HEK293 (cell line): ENCODE measurements around the gene TEX2.

ENCODE experiments used
- CTCF ChIA-PET: fragments of 350-600 bp; formaldehyde crosslinking; extraction: SDS; loops from one replicate; lab custom pipeline; 2021; ENCODE audit warnings: antibody characterized with exemption; lab: Yijun Ruan, JAX
- POLR2A ChIA-PET: fragments of 300-600 bp; formaldehyde crosslinking; extraction: SDS; loops from one replicate; lab custom pipeline; 2020; ENCODE audit warnings: antibody characterized with exemption, inconsistent platforms; lab: Yijun Ruan, JAX
- H3K27ac ChIP-seq: fragments of 200-500 bp; sonication (Bioruptor generic); 2 replicates; pipeline ENCODE4 v1.5.1; 2014; ENCODE audit warnings: low read depth, low read length, control low read depth, inconsistent platforms; ENCODE audit errors: extremely low read depth
- H3K36me3 ChIP-seq, 2 experiments: fragments of 200-500 bp in 1 of 2; sonication (Bioruptor generic) in 1 of 2; 1 replicate in 1 of 2; 2 replicates in 1 of 2; pipeline ENCODE4 v1.5.1; 2014 to 2017; ENCODE audit warnings: inconsistent platforms in 2 of 2, low read length in 2 of 2; ENCODE audit not compliant: control insufficient read depth in 2 of 2, insufficient read depth in 1 of 2
- H3K4me1 ChIP-seq: fragments of 200-500 bp; sonication (Bioruptor generic); 2 replicates; pipeline ENCODE4 v1.5.1; 2014; ENCODE audit warnings: mild to moderate bottlenecking, low read length, inconsistent platforms; ENCODE audit not compliant: control insufficient read depth, insufficient read depth
- H3K4me3 ChIP-seq: 2 replicates; pipeline ENCODE4 v1.5.1; 2011; ENCODE audit warnings: low read depth, mild to moderate bottlenecking, control low read depth, low read length, moderate library complexity
- H3K9me3 ChIP-seq: fragments of 200-500 bp; sonication (Bioruptor generic); 2 replicates; pipeline ENCODE4 v1.5.1; 2014; ENCODE audit warnings: low read depth, low read length, inconsistent platforms; ENCODE audit not compliant: control insufficient read depth, insufficient read depth
- EGR2 ChIP-seq: fragments of 450-650 bp; formaldehyde crosslinking; IDR thresholded peaks from 2 replicates; pipeline ENCODE4 v1.5.1; 2016; ENCODE audit warnings: low read depth, missing biosample characterization, missing genetic modification characterization
- MYNN ChIP-seq: fragments of 450-650 bp; formaldehyde crosslinking; IDR thresholded peaks from 2 replicates; pipeline ENCODE4 v1.5.1; 2016; ENCODE audit warnings: missing biosample characterization, missing genetic modification characterization, borderline replicate concordance
- OVOL3 ChIP-seq: fragments of 450-650 bp; formaldehyde crosslinking; IDR thresholded peaks from 2 replicates; pipeline ENCODE4 v1.5.1; 2016; ENCODE audit warnings: missing biosample characterization, missing genetic modification characterization
- ZBTB1 ChIP-seq: fragments of 450-650 bp; formaldehyde crosslinking; IDR thresholded peaks from 2 replicates; pipeline ENCODE4 v1.5.1; 2016; ENCODE audit warnings: missing biosample characterization, missing genetic modification characterization
- ZFP37 ChIP-seq: fragments of 450-650 bp; formaldehyde crosslinking; IDR thresholded peaks from 2 replicates; pipeline ENCODE4 v1.5.1; 2016; ENCODE audit warnings: missing biosample characterization, missing genetic modification characterization
- ZNF26 ChIP-seq: fragments of 450-650 bp; formaldehyde crosslinking; IDR thresholded peaks from 2 replicates; pipeline ENCODE4 v1.5.1; 2016; ENCODE audit warnings: missing biosample characterization, missing genetic modification characterization
- ZNF274 ChIP-seq, 2 experiments: fragments of 200-500 bp in 1 of 2; fragments of 450-650 bp in 1 of 2; sonication (Bioruptor generic) in 1 of 2; formaldehyde crosslinking in 1 of 2; IDR thresholded peaks; 2 replicates each; pipeline versions ENCODE4 v1.5.1 to v1.6.1; 2014 to 2016; ENCODE audit warnings: borderline replicate concordance in 1 of 2, inconsistent platforms in 1 of 2, low read length in 1 of 2, missing biosample characterization in 1 of 2, missing genetic modification characterization in 1 of 2
- ZNF354C ChIP-seq: fragments of 450-650 bp; formaldehyde crosslinking; IDR thresholded peaks from 2 replicates; pipeline ENCODE4 v1.5.1; 2016; ENCODE audit warnings: missing biosample characterization, missing genetic modification characterization, low read depth, borderline replicate concordance
- ZNF394 ChIP-seq: fragments of 450-650 bp; formaldehyde crosslinking; IDR thresholded peaks from 2 replicates; pipeline ENCODE4 v1.5.1; 2016; ENCODE audit warnings: missing biosample characterization, missing genetic modification characterization, mild to moderate bottlenecking, moderate library complexity, borderline replicate concordance
- ZNF48 ChIP-seq: fragments of 450-650 bp; formaldehyde crosslinking; IDR thresholded peaks from 2 replicates; pipeline ENCODE4 v1.5.1; 2016; ENCODE audit warnings: missing biosample characterization, missing genetic modification characterization
- ZNF488 ChIP-seq: fragments of 450-650 bp; formaldehyde crosslinking; IDR thresholded peaks from 2 replicates; pipeline ENCODE4 v1.5.1; 2016; ENCODE audit warnings: missing biosample characterization, missing genetic modification characterization
- ZNF654 ChIP-seq: fragments of 450-650 bp; formaldehyde crosslinking; IDR thresholded peaks from 2 replicates; pipeline ENCODE4 v1.5.1; 2016; ENCODE audit warnings: low read depth, missing biosample characterization, missing genetic modification characterization
- ZNF785 ChIP-seq: fragments of 450-650 bp; formaldehyde crosslinking; IDR thresholded peaks from 2 replicates; pipeline ENCODE4 v1.5.1; 2016; ENCODE audit warnings: missing biosample characterization, missing genetic modification characterization
- ZNF843 ChIP-seq: fragments of 450-650 bp; formaldehyde crosslinking; IDR thresholded peaks from 2 replicates; pipeline ENCODE4 v1.5.1; 2016; ENCODE audit warnings: missing biosample characterization, missing genetic modification characterization
- ZXDB ChIP-seq: fragments of 450-650 bp; formaldehyde crosslinking; IDR thresholded peaks from 2 replicates; pipeline ENCODE4 v1.5.1; 2016; ENCODE audit warnings: missing biosample characterization, missing genetic modification characterization
- TF ChIP-seq, protein P1 (sequence below): sonication (generic); formaldehyde crosslinking; IDR thresholded peaks from 2 replicates; pipeline ENCODE4 v1.8.1; 2022; ENCODE audit warnings: mild to moderate bottlenecking, moderate library complexity, missing genetic modification reagents

TEX2 gene

DNA sequence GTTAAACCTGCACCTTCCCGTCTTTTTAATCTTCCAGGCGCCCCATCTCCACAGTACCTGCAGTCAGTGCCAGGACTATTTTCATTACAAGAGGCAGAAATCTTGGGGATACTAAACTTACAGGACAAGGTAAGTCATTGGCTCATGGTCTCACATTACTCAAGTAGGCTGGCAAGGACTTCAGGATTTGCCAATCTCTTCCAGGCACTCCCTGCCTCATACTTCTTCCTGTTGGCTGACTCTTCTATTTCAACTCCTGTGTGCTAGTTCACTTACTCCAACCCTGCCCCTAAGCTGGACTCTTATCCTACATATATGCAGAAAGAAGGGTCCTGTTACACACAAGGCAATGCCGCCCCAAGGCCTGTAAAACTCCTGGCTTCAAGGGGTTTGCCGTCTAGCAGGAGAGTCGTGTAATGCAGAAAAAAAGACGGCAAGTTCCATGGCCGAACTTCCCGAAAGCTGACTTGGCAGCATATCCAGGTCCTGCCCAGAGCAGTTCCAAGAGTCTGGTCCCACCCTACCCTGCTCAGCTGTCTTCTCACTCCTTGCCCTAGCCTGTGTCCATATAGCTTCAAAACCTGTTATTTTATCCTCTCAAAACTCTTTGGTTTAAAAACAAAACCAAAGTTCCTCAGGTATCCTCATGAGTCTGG is 147.9 kb downstream of the TEX2 start (continued):
- no peak for TF ChIP-seq ZNF394

GRCh38 chr17:64113006-64113405 is 150.1 kb downstream of the TEX2 start:
- CTCF ChIA-PET = interaction anchor here (1.0 to 2.1 kb wide), 5 partner anchors 21 to 185 kb away, joined by 3 to 6 read pairs (median 5); no protein-coding TSS in a partner anchor
- TF ChIP-seq ZNF274 (IDR thresholded peaks at IDR 0.05; ENCODE audit: low read length) (no peak), ZNF274 (tag by site-specific recombination; IDR thresholded peaks at IDR 0.05; ENCODE audit: borderline replicate concordance) (no peak)
- 0 out of 2 replicates have a peak, but pooled peaks cover 3% of the 10 kb centered on the region for H3K4me1 ChIP-seq
- POLR2A ChIA-PET = no interaction called here
- H3K36me3 ChIP-seq = no peaks in the 10 kb centered on the region
- no peaks in the 10 kb centered on the region for H3K9me3 ChIP-seq
- no peak overlapping the region for H3K27ac ChIP-seq
- no peak overlapping the region for H3K4me3 ChIP-seq

DNA sequence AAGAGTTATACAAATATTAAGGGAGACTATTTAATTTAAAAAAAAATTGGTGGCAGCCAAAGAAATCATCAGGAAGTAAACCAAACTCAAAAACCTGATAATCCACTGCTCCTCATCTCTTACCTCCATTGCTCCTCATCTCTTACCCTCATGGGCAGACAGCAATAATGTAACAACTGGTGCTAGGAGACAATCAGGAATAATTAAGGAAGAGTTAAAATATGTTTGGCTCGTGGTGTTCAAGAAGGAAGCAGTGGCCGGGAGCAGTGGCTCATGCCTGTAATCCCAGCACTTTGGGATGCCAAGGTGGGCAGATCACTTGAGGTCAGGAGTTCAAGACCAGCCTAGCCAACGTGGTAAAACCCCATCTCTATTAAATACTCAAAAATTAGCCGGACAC is 151.2 kb downstream of the TEX2 start:
- no peak overlapping the region for H3K27ac ChIP-seq
- H3K4me3 ChIP-seq = no peak overlapping the region
- TF ChIP-seq ZNF843 (tag by site-specific recombination) (no peak), MYNN (tag by site-specific recombination) (no peak), ZFP37 (tag by site-specific recombination) (no peak), ZNF354C (tag by site-specific recombination) (no peak), ZNF488 (tag by site-specific recombination) (no peak), ZNF26 (tag by site-specific recombination) (no peak), ZXDB (tag by site-specific recombination) (no peak), OVOL3 (tag by site-specific recombination) (no peak), ZNF654 (tag by site-specific recombination) (no peak), ZBTB1 (no peak), EGR2 (tag by site-specific recombination) (no peak), ZNF48 (no peak), ZNF785 (tag by site-specific recombination) (no peak)
- TF ChIP-seq, protein P1, sequence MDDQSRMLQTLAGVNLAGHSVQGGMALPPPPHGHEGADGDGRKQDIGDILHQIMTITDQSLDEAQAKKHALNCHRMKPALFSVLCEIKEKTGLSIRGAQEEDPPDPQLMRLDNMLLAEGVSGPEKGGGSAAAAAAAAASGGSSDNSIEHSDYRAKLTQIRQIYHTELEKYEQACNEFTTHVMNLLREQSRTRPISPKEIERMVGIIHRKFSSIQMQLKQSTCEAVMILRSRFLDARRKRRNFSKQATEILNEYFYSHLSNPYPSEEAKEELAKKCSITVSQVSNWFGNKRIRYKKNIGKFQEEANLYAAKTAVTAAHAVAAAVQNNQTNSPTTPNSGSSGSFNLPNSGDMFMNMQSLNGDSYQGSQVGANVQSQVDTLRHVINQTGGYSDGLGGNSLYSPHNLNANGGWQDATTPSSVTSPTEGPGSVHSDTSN (CRISPR knock-in tag) = no peak
- H3K36me3 ChIP-seq = no peaks in the 10 kb centered on the region
- H3K4me1 ChIP-seq = 0 out of 2 replicates have a peak, but pooled peaks cover 3% of the 10 kb centered on the region
- no peaks in the 10 kb centered on the region for H3K9me3 ChIP-seq
- POLR2A ChIA-PET = no interaction called here
- CTCF ChIA-PET = interaction anchor here (0.7 kb wide), 1 partner anchor 200 kb away, joined by 3 read pairs; no protein-coding TSS in a partner anchor
